ENCODE results near the gene EDC4. TPM values are rescaled to one million over a fixed set of nuclear protein-coding genes. Genes with fewer than 3 reads are reported as not detected.
A peak's percentile ranks its signal among the peaks of the same experiment; 100 is the strongest.
"Not testable (repeated sequence)": the region's sequence is repeated elsewhere in the genome, so short reads cannot be mapped to it uniquely, and the experiment has no call there.

Gene EDC4
- polyA plus RNA-seq, 2 donors, result 26.9 to 27.7 TPM

- Histone ChIP-seq H3K27ac (ENCODE audit: low read depth in 2 of 2, low read length in 1 of 2) (peak overlapping the region; percentile 66 to 74), H3K27me3 (ENCODE audit: control insufficient read depth in 1 of 2, insufficient read depth in 2 of 2, low read length in 2 of 2) (no peaks in the 10 kb centered on the region), H3K9me3 (ENCODE audit: control insufficient read depth in 2 of 2, insufficient read depth in 1 of 2, low read depth in 1 of 2, low read length in 1 of 2) (no peaks in the 10 kb centered on the region), H3K4me1 (ENCODE audit: control insufficient read depth in 2 of 2, insufficient read depth in 2 of 2, low read length in 1 of 2) (peaks cover 17 to 47% of the 10 kb centered on the region in 2 donors), H3K4me3 (ENCODE audit: low read depth in 1 of 2, low read length in 2 of 2) (no peak overlapping the region), H3K36me3 (ENCODE audit: control insufficient read depth in 2 of 2, insufficient read depth in 2 of 2, low read length in 1 of 2) (peaks cover 0 to 4% of the 10 kb centered on the region in 2 donors)
- whole genome bisulfite sequencing, 2 donors, result 64 to 74% methylated on average over 8 of the region's 8 CpGs
These were observed 12.1 kb upstream of the EDC4 start for GRCh38 chr16:67860589-67861398.

GRCh38 chr16:67861877-67862276, 11.0 kb upstream of the EDC4 start:
- Histone ChIP-seq H3K27me3 (ENCODE audit: control insufficient read depth in 1 of 2, insufficient read depth in 2 of 2, low read length in 2 of 2) (no peaks in the 10 kb centered on the region), H3K4me3 (ENCODE audit: low read depth in 1 of 2, low read length in 2 of 2) (no peak overlapping the region), H3K36me3 (ENCODE audit: control insufficient read depth in 2 of 2, insufficient read depth in 2 of 2, low read length in 1 of 2) (peaks cover 0 to 2% of the 10 kb centered on the region in 2 donors), H3K27ac (ENCODE audit: low read depth in 2 of 2, low read length in 1 of 2) (peak overlapping the region; percentile 32 to 56), H3K9me3 (ENCODE audit: control insufficient read depth in 2 of 2, insufficient read depth in 1 of 2, low read depth in 1 of 2, low read length in 1 of 2) (no peaks in the 10 kb centered on the region), H3K4me1 (ENCODE audit: control insufficient read depth in 2 of 2, insufficient read depth in 2 of 2, low read length in 1 of 2) (peaks cover 10 to 46% of the 10 kb centered on the region in 2 donors)
- WGBS, 2 donors, result 86 to 91% methylated on average over 6 of the region's 6 CpGs

- peaks cover 0 to 6% of the 10 kb centered on the region in 2 donors for H3K36me3 ChIP-seq (ENCODE audit: control insufficient read depth in 2 of 2, insufficient read depth in 2 of 2, low read length in 1 of 2)
- peak overlapping the region; percentile 45 to 83 for H3K27ac ChIP-seq (ENCODE audit: low read depth in 2 of 2, low read length in 1 of 2)
- H3K27me3 ChIP-seq (ENCODE audit: control insufficient read depth in 1 of 2, insufficient read depth in 2 of 2, low read length in 2 of 2), result no peaks in the 10 kb centered on the region
- H3K9me3 ChIP-seq (ENCODE audit: control insufficient read depth in 2 of 2, insufficient read depth in 1 of 2, low read depth in 1 of 2, low read length in 1 of 2), result no peaks in the 10 kb centered on the region
- H3K4me3 ChIP-seq (ENCODE audit: low read depth in 1 of 2, low read length in 2 of 2), result no peak overlapping the region
- H3K4me1 ChIP-seq (ENCODE audit: control insufficient read depth in 2 of 2, insufficient read depth in 2 of 2, low read length in 1 of 2), result peaks cover 9 to 36% of the 10 kb centered on the region in 2 donors
- 64 to 74% methylated on average over 11 of the region's 11 CpGs for WGBS, 2 donors
These were observed 9.9 kb upstream of the EDC4 start for GRCh38 chr16:67862623-67863583.

GRCh38 chr16:67864044-67864443, 8.8 kb upstream of the EDC4 start:
- Histone ChIP-seq H3K36me3 (ENCODE audit: control insufficient read depth in 2 of 2, insufficient read depth in 2 of 2, low read length in 1 of 2) (peaks cover 0 to 15% of the 10 kb centered on the region in 2 donors), H3K4me1 (ENCODE audit: control insufficient read depth in 2 of 2, insufficient read depth in 2 of 2, low read length in 1 of 2) (peaks cover 9 to 29% of the 10 kb centered on the region in 2 donors)
- 94 to 95% methylated on average over 6 of the region's 6 CpGs for WGBS, 2 donors

GRCh38 chr16:67864594-67864993, 8.3 kb upstream of the EDC4 start:
- 85 to 87% methylated on average over 2 of the region's 2 CpGs for WGBS, 2 donors
- Histone ChIP-seq H3K27ac (ENCODE audit: low read depth in 2 of 2, low read length in 1 of 2) (peak overlapping the region in 1 of 2 donors; percentile 15), H3K4me3 (ENCODE audit: low read depth in 1 of 2, low read length in 2 of 2) (no peak overlapping the region), H3K27me3 (ENCODE audit: control insufficient read depth in 1 of 2, insufficient read depth in 2 of 2, low read length in 2 of 2) (no peaks in the 10 kb centered on the region), H3K36me3 (ENCODE audit: control insufficient read depth in 2 of 2, insufficient read depth in 2 of 2, low read length in 1 of 2) (peaks cover 0 to 17% of the 10 kb centered on the region in 2 donors), H3K9me3 (ENCODE audit: control insufficient read depth in 2 of 2, insufficient read depth in 1 of 2, low read depth in 1 of 2, low read length in 1 of 2) (no peaks in the 10 kb centered on the region), H3K4me1 (ENCODE audit: control insufficient read depth in 2 of 2, insufficient read depth in 2 of 2, low read length in 1 of 2) (peaks cover 9 to 29% of the 10 kb centered on the region in 2 donors)

More at GRCh38 chr16:67864044-67864443, 8.8 kb upstream of the EDC4 start:
- not testable (repeated sequence) for H3K27me3 ChIP-seq (ENCODE audit: control insufficient read depth in 1 of 2, insufficient read depth in 2 of 2, low read length in 2 of 2); H3K4me3 ChIP-seq (ENCODE audit: low read depth in 1 of 2, low read length in 2 of 2); H3K9me3 ChIP-seq (ENCODE audit: control insufficient read depth in 2 of 2, insufficient read depth in 1 of 2, low read depth in 1 of 2, low read length in 1 of 2); H3K27ac ChIP-seq (ENCODE audit: low read depth in 2 of 2, low read length in 1 of 2)

GRCh38 chr16:67865318-67865717, 7.5 kb upstream of the EDC4 start:
- no peaks in the 10 kb centered on the region for H3K27me3 ChIP-seq (ENCODE audit: control insufficient read depth in 1 of 2, insufficient read depth in 2 of 2, low read length in 2 of 2)
- no peak overlapping the region for H3K27ac ChIP-seq (ENCODE audit: low read depth in 2 of 2, low read length in 1 of 2)
- no peaks in the 10 kb centered on the region for H3K9me3 ChIP-seq (ENCODE audit: control insufficient read depth in 2 of 2, insufficient read depth in 1 of 2, low read depth in 1 of 2, low read length in 1 of 2)
- peaks cover 9 to 29% of the 10 kb centered on the region in 2 donors for H3K4me1 ChIP-seq (ENCODE audit: control insufficient read depth in 2 of 2, insufficient read depth in 2 of 2, low read length in 1 of 2)
- H3K4me3 ChIP-seq (ENCODE audit: low read depth in 1 of 2, low read length in 2 of 2), result no peak overlapping the region
- 91 to 96% methylated on average over 2 of the region's 2 CpGs for WGBS, 2 donors
- peaks cover 0 to 22% of the 10 kb centered on the region in 2 donors for H3K36me3 ChIP-seq (ENCODE audit: control insufficient read depth in 2 of 2, insufficient read depth in 2 of 2, low read length in 1 of 2)

- peaks cover 0 to 25% of the 10 kb centered on the region in 2 donors for H3K36me3 ChIP-seq (ENCODE audit: control insufficient read depth in 2 of 2, insufficient read depth in 2 of 2, low read length in 1 of 2)
- peaks cover 0 to 12% of the 10 kb centered on the region in 2 donors for H3K4me1 ChIP-seq (ENCODE audit: control insufficient read depth in 2 of 2, insufficient read depth in 2 of 2, low read length in 1 of 2)
- no peak overlapping the region for H3K4me3 ChIP-seq (ENCODE audit: low read depth in 1 of 2, low read length in 2 of 2)
- WGBS, 2 donors, result 71 to 94% methylated on average over 6 of the region's 6 CpGs
- no peaks in the 10 kb centered on the region for H3K9me3 ChIP-seq (ENCODE audit: control insufficient read depth in 2 of 2, insufficient read depth in 1 of 2, low read depth in 1 of 2, low read length in 1 of 2)
- H3K27me3 ChIP-seq (ENCODE audit: control insufficient read depth in 1 of 2, insufficient read depth in 2 of 2, low read length in 2 of 2), result no peaks in the 10 kb centered on the region
- no peak overlapping the region for H3K27ac ChIP-seq (ENCODE audit: low read depth in 2 of 2, low read length in 1 of 2)
These were observed 4.6 kb upstream of the EDC4 start for GRCh38 chr16:67868290-67868689.

- Histone ChIP-seq H3K9me3 (ENCODE audit: control insufficient read depth in 2 of 2, insufficient read depth in 1 of 2, low read depth in 1 of 2, low read length in 1 of 2) (no peaks in the 10 kb centered on the region), H3K4me3 (ENCODE audit: low read depth in 1 of 2, low read length in 2 of 2) (no peak overlapping the region), H3K27ac (ENCODE audit: low read depth in 2 of 2, low read length in 1 of 2) (no peak overlapping the region), H3K4me1 (ENCODE audit: control insufficient read depth in 2 of 2, insufficient read depth in 2 of 2, low read length in 1 of 2) (peaks cover 5 to 11% of the 10 kb centered on the region in 2 donors), H3K36me3 (ENCODE audit: control insufficient read depth in 2 of 2, insufficient read depth in 2 of 2, low read length in 1 of 2) (peaks cover 0 to 25% of the 10 kb centered on the region in 2 donors), H3K27me3 (ENCODE audit: control insufficient read depth in 1 of 2, insufficient read depth in 2 of 2, low read length in 2 of 2) (no peaks in the 10 kb centered on the region)
- 84 to 88% methylated on average over 7 of the region's 7 CpGs for WGBS, 2 donors
These were observed 3.2 kb upstream of the EDC4 start for GRCh38 chr16:67869653-67870052.

GRCh38 chr16:67871256-67871655, 1.6 kb upstream of the EDC4 start:
- WGBS, 2 donors, result 47 to 68% methylated on average over 3 of the region's 3 CpGs
- peaks cover 3 to 32% of the 10 kb centered on the region in 2 donors for H3K36me3 ChIP-seq (ENCODE audit: control insufficient read depth in 2 of 2, insufficient read depth in 2 of 2, low read length in 1 of 2)
- no peak overlapping the region for H3K27ac ChIP-seq (ENCODE audit: low read depth in 2 of 2, low read length in 1 of 2)
- H3K4me3 ChIP-seq (ENCODE audit: low read depth in 1 of 2, low read length in 2 of 2), result no peak overlapping the region
- H3K4me1 ChIP-seq (ENCODE audit: control insufficient read depth in 2 of 2, insufficient read depth in 2 of 2, low read length in 1 of 2), result peaks cover 5 to 11% of the 10 kb centered on the region in 2 donors
- no peaks in the 10 kb centered on the region for H3K27me3 ChIP-seq (ENCODE audit: control insufficient read depth in 1 of 2, insufficient read depth in 2 of 2, low read length in 2 of 2)
- H3K9me3 ChIP-seq (ENCODE audit: control insufficient read depth in 2 of 2, insufficient read depth in 1 of 2, low read depth in 1 of 2, low read length in 1 of 2), result no peaks in the 10 kb centered on the region
